ENCODE results near the gene CTNNA3. TPM values are rescaled to one million over a fixed set of nuclear protein-coding genes. Genes with fewer than 3 reads are reported as not detected.
A peak's percentile ranks its signal among the peaks of the same experiment; 100 is the strongest.

The CTNNA3 gene
- total RNA-seq, 1 experiment from 2014 or later = 0.06 TPM

DNA sequence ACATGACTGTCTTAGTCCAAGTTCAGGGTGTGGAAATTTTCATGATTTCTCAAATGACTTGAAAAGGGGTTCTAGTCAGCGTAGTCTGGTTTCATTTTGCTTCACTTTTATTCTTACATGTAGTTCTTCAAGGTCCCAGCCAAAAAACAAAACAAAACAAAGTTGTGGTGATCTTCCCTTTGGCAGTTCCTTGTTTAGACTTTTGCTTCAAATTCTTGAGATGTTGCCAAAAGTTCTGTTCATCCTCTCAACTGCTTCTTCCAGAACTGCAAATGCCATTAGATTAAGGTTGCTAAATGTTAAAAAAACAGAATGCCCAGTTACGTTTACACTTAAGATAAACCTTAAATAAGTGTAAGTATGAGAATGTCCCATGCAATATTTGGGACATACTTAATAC lies 1140.9 kb downstream of the CTNNA3 start:
- DNase-seq (ENCODE audit: low read depth) = peak; percentile 24

DNA sequence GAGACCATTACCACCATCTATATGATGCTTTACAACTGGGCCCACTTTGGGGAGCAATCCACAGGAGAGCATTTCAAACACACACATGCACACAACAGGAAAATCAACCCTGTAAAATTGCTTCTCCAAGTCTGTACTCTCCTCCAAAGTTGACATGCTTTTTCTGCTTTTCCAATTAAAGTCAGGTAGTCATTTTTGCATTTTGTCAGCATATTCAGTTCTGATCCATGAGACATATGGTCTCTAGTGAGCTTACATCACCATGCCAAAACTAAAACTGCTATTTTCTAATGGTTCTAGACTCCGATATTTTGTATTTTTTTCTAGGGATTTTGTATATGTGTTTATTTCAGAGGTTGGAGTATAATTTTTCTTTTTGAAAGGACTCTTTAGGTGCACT lies 1143.7 kb downstream of the CTNNA3 start:
- DNase-seq (ENCODE audit: low read depth) = no peak

DNA sequence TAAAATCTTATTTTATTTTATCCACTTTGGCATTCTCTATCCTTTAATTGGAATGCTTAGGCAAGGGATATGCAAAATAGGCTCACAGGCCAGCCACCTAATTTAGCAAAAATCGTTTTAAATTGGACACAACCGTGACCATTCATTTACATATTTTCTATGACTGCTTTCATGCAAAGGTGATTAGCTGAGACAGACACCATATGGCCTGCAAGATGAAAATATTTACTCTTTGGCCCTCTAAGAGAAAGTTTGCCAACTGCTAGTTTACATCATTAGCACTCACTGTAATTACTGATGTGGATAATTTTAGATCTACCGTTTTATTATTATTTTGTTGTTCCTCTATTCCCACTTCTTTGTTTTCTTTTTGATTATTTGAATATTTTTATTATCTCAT lies 1145.6 kb downstream of the CTNNA3 start:
- DNase-seq (ENCODE audit: low read depth) = no peak

DNA sequence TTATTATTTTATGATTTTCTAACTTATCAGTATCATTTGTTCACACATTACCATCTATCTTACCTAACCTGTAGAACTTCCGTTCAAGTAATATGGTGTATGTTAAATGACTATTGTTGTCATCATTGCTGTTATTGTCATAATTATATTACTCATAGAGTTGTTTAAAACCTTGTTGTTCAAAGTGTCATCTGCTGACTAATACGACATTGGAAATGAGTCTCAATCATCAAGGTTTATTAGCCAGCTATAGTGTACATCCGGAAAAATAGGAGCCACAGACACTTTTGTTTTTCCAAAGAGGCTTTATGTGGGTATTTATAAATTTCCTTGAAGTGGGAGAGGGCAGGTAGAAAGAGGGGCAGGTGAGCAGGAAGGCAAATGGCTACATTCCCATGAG lies 1157.1 kb downstream of the CTNNA3 start:
- DNase-seq (ENCODE audit: low read depth) = no peak

DNA sequence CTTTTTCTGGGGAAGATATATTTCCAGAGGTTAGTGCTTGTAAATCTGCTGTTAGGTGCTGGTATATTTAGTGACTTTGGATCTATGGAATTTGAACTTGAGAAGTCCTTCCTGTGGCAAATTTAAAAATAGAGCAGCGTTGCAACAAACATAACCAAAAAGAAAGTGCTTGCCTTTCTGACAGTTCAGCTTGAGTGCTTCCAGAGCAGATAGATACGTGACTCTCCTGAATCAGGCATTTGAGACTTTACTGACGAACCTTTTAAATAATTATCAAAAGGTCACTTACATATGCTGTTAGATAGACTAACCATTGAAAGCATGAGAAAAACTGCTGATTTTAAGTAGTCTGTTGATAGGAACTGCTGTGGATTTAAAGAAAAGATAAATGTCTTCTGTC lies 1157.6 kb downstream of the CTNNA3 start:
- DNase-seq (ENCODE audit: low read depth) = no peak

DNA sequence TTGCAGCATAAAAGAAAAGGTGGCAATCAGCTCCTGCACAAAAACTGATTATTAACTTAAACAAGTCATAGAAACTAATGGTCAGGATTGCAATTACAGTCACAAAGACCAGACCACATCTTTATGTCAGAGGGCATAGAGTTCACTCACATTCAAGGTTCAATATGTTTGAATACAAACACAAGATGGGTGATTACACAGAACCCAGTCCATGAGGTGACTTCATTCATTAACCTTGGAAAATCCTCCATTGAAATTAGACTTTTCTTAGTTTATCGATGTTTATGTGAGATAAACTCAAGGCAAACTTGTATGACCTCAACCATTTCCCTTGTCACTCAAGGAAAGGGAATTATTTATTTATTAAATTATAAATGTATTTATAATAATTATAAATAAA lies 1158.8 kb downstream of the CTNNA3 start:
- no peak for DNase-seq (ENCODE audit: low read depth)

DNA sequence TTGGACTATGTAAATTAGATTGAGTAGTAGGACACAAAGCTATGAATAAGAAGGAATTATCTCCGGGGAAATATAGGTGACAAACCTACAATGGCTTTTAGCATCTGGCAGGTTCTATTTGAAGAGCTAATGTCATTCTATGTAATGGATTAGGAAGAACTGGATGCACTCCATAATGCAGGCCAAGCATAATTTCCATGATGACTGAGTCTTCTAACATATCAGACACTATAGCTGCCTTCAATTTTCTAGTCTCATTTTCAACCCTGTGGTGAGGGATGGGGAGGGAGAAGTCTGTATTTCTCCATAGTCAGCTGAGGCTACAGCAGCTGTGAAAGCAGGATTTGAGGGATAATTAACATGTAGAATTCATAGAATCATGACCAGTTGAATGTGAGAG lies 1160.6 kb downstream of the CTNNA3 start:
- DNase-seq (ENCODE audit: low read depth) = no peak

DNA sequence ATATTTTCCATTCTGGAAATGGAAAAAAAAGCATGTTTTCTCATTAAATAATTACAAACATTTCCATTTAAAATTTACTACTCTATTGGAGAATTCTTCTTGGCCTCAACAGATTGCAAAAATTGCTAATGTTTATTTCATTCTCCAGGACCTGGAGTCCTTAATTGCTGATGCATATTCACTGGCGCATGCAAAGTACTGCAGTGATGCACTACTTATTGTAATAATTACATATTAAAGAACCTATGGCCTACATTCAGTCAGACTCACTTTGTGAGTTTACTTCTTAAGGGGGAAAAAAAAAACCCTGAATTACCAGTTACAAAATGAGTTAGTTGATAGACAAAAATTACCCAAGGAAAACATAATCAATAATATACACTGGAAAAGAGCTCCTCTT lies 1161.1 kb downstream of the CTNNA3 start:
- no peak for DNase-seq (ENCODE audit: low read depth)

DNA sequence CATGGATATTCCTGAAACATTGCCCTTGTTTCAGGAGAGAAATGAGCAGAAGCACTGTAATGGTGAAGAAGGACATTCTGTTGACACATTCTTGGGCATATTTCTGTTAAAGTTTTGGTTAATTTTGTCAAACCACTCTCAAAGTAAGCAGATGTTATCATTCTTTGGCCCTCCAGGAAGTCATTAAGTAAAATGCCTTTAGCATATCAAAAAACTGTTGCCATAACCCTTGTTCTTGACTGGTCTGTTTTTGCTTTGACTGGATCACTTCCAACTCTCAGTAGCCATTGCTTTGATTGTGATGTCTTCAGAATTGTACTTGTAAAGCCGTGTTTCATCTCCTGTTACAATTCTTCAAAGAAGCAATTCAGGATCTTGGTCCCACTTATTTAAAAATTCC lies 1174.5 kb downstream of the CTNNA3 start:
- DNase-seq (ENCODE audit: low read depth) = peak; percentile 9

DNA sequence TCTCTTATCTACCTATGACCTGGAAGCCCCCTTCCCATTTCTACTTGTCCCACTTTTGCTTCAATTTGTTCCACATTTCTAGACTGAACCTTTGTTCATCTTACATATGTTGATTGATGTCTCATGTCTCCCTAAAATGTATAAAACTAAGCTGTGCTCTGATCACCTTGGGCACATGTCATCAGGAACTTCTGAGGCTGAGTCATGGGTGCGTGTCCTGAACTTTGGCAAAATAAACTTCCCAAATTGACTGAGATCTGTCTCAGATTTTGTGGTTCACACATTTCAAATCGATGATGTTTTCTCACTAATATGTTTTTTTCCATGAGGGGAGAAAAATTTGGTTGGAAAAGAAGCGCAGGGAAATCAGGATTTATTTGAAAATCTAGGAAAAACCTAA lies 1176.4 kb downstream of the CTNNA3 start:
- DNase-seq (ENCODE audit: low read depth) = peak; percentile 7

DNA sequence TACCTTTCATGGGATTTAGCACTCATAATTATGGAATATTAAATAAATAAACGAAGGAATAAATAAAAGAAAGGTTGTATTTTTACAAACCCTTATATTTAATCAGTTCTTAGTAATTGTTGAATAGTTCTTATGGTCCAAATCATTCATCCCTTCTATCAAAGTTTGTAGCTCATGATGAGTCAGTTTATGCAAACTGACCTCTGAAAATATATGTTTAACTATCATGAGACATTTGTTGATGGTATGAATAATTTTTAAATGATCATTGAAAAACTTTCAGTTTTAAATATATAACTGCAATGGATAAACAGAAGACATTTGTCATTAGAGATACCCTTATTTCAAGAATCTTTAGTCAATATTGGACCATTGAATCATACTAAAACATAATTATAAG lies 1181.3 kb downstream of the CTNNA3 start:
- no peak for DNase-seq (ENCODE audit: low read depth)

DNA sequence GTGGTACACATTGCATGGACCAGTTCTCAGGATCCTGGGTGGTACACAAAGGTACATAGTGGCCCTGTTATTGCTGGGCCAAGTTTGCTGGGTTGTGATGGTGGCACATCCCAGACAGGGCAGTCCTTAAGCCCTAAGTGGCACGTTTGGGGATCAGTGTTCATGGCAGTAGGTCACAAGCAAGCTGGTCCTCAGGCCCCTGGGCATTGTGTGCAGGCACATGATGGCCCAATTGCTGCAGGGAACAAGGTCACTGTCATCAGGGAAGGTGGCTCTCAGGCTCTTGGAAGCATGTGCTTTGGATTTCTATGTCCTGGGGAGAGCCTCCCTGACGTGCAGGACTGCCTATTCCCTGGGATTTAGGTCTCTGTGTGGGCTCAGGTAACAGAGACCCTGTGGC lies 1182.5 kb downstream of the CTNNA3 start:
- DNase-seq (ENCODE audit: low read depth) = no peak

DNA sequence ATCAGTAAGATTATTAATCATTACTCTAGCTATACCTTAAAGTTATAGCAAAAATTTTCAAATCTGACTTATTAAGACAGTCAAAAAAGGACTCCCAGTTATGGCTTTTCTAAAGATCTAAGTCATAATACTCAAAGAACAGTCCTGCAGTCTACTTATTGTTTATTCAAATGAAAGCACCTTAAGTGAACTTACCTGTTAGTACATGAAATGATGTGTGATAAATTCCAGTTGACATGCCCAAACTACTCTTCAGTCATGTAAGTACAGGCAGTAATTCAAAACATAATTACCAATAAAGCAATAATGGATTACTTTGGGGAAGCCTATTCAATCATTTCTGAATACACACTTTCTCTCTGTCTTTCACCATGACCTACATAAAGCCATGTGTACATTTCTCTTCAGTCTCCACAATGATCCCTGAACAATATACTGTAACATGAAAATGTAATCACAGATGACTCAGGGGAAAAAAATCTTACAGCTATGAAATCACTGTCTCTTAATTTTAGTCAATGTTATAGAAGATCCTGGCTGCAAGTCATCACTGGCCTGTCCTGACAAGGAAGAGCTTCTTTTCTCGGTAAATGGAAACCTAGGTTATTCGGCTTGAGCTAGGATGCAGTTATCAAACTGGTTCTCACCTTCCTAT lies 1190.9 kb downstream of the CTNNA3 start:
- peak; percentile 9 for DNase-seq (ENCODE audit: low read depth)

DNA sequence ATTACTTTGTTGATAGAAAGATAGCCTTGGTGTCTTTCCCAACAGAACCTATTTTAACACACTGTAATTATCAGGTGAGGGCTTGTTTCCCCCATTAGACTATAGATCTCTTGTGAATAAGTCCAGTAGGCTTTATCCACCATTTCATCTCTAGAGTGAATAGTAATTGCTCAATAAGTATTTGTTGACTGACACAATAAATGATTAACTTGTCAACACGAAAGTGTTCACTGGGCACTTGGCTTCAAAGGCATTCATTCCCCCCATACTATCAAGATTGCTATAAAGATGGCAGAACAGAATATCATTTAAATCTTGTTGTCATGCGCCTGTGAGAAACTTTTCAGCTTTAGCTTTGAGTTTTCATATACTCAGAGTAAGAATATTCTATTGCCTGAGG lies 1194.6 kb downstream of the CTNNA3 start:
- no peak for DNase-seq (ENCODE audit: low read depth)

DNA sequence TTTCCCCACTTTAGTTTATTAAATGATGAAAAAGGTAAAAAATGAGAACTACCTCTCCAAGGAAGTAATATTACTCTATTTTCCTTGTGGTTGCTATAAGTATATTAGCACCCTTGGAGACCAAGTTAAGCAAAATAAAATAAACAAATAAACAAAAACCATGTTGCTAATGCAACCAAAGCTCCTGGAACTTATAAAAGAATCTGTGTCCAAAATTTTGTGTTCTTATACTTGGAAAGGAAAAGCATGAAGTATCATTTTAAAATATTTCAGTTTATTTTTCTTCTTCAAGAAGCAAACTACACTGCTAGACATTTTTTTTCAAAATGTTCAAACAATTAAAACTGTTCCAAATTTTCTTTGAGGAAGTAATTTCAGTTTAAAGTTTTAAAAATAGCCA lies 1212.0 kb downstream of the CTNNA3 start:
- DNase-seq (ENCODE audit: low read depth) = no peak

DNA sequence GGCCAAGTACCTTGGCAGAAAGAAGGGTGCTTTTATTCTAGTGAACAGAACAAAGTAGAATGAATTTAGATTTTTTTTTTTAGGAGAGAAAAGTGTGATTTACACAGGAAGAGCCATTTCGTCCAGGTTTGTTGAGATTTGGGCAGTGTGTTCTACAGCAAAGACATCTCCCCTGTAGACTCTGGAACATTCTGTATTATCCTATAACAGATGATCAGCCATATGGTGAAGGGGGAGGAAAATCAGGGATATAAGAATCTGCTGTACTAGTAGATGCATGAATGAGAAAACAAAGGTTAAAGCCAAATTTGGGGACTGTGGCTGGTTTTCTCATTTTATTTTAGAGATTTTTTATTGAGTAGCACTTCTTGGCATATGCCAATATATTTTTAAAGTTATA lies 1223.8 kb downstream of the CTNNA3 start:
- DNase-seq (ENCODE audit: low read depth) = no peak

DNA sequence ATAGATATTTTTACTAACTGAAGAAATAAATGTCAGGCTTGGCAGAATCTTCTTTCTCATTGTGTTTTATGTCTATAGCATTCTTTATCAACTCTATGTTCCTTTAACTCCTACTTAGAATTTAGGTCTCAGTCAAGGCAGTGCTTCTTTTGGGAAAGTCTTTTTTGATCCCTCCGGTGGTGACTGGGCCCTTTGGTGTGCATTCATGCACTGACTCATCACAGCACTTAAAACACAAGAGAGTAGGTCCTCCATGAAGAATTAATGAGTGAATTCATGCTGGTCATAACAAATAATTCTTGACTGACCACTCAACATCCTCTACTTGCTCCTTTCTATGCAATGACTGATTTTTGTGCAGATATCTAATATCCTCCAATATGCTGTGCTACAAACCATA lies 1229.0 kb downstream of the CTNNA3 start:
- no peak for DNase-seq (ENCODE audit: low read depth)

DNA sequence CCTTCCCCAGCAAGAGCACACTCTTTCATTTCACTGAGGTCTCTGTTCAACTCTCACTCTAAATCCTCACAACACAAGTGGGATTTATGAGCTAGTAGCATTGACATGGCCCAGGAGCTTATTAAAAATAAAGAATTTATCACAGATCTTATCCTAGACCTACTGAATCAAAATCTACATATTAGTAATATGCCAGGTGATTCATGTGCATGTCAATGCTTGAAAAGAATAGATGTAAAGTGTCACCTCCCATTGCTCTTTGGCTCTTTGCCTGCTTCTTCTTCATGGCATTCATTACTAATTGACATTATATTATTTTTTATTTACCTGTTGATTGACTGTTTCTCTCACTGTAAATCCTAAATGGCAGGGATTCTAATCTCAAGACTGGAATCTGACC lies 1229.4 kb downstream of the CTNNA3 start:
- no peak for DNase-seq (ENCODE audit: low read depth)

DNA sequence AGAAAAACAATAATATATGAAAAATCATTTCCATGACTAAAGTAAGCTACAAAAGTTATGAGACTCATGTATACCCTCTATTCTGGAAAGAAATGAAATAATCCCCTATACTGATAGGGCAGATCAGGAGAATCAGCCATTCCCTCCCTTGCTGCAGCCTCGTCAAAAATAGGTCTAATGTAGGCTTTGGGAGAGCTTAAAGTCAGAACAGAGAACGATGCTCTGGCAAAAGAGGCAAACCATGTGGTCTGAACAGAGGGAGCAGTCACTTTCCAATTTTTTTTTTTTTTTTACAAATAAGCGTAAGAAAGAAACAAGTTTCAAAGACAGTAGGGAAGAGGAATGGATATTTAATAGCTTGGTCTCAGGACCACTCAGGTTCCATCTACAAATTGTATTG lies 1232.4 kb downstream of the CTNNA3 start:
- no peak for DNase-seq (ENCODE audit: low read depth)

DNA sequence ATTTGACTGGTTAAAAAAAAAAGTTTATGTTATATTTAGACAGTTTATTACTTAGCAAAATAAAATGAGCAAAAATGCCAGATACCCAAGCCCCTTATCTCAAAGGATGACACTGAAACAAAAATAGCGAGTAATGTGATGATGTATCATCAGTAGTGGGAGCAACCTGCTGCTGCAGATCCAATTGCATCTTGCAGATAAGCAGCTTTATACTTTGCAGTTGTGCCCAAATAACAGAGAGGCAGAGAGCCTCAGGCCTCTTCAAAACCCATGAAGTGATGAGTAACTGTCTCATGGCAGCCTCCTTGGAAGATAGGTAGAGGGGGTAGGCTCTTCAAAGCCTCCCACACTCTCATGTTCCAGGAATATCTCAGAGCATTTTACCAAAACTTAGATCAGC lies 1238.4 kb downstream of the CTNNA3 start:
- no peak for DNase-seq (ENCODE audit: low read depth)

DNA sequence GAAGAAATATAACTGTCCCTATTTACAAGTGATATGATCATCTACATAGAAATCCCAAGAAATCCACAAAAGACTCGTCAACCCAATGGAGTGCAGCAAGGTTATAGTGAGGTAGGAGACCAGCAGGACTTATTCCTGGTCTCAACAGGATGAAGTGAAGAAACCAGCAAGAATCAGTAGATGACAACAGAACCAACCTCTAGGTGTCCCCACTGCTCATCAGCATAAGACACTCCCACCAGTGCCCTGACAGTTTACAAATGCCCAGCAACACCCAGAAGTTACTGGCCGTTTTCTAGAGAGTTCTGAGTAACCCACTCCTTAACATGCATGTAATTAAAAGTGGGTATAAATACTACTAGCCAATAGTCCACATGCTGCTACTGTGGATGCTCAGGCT lies 1240.7 kb downstream of the CTNNA3 start:
- peak; percentile 5 for DNase-seq (ENCODE audit: low read depth)

DNA sequence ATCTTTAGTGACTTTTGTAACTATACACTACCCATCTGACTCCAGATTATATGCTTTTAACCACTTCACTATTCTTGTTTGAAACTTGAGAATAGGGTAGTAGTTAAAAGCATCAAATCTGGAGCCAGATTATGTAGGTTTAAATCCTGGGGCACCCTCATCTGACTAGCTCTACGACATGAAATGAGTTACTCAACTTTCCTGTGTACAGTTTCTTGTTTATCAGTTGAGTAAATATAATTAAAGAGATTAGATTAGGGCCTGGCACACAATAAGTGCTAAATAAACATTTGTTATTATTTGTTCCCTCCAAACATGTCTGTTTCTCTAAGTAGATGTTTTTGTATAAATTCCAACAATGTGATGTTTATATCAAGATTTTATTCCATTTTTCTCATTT lies 1255.4 kb downstream of the CTNNA3 start:
- DNase-seq (ENCODE audit: low read depth) = no peak

DNA sequence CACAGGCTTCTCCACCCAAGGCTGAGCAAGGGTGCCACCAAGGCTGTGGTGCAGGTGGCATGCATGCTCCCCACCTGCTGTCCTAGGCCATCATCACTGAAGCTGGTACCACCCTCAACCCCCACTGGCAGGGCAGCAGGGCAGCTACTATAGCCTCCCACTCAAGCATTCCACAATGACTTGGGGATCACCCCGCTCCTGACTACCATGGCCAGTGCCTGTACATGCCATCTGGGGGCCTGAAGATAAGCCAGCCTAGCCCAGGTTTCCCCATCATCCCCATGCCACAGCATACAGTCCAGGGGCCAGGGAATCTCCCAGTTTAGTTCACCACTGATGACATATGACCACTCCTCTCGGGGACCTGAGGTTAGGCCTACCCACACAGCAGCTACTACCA lies 1281.1 kb downstream of the CTNNA3 start:
- DNase-seq (ENCODE audit: low read depth) = no peak

DNA sequence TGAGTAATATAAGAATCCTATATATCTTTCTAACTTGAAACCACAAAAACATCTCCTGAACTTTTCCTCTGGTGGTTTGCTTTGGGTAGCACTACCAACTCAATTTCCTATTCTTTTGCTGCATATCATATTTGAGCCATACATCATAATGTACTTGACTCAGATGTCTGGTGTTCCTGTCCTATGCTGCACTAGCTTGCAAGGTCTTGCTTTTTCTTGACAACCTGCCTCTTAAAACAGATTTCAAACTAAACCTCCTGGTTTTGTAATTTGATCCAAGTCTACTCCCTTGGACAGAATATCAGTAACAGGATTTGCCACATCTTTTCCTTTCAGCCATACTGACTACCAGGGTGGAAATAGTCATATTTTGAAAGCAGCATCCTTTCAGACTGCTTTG lies 1290.4 kb downstream of the CTNNA3 start:
- no peak for DNase-seq (ENCODE audit: low read depth)
